ENCODE measurements around the gene CUBN.

- TF ChIP-seq MLX (CRISPR knock-in tag; IDR thresholded peaks at IDR 0.05) = no peak
- TF ChIP-seq CTCF (IDR thresholded peaks at IDR 0.05) = no peak
- TF ChIP-seq ZBTB21 (CRISPR knock-in tag; IDR thresholded peaks at IDR 0.05; ENCODE audit: borderline replicate concordance) = no peak
- TF ChIP-seq TCF7 (CRISPR knock-in tag; IDR thresholded peaks at IDR 0.05; ENCODE audit: low read depth) = no peak
- TF ChIP-seq MAX (CRISPR knock-in tag; IDR thresholded peaks at IDR 0.05) = no peak
- no peak for TF ChIP-seq ZNF532 (CRISPR knock-in tag; IDR thresholded peaks at IDR 0.05; ENCODE audit: borderline replicate concordance)
- TF ChIP-seq ARID4B (CRISPR knock-in tag; IDR thresholded peaks at IDR 0.05; ENCODE audit: borderline replicate concordance) = no peak
- TF ChIP-seq E2F1 (CRISPR knock-in tag; IDR thresholded peaks at IDR 0.05) = no peak
- no peak for TF ChIP-seq FOXJ3 (CRISPR knock-in tag; IDR thresholded peaks at IDR 0.05; ENCODE audit: borderline replicate concordance)
Observed at GRCh38 chr10:16957038-16957437, 172.6 kb downstream of the CUBN start.

All from WTC11 (cell line).